GM12878 (cell line): Measurements from ENCODE around the gene FOSL1. TPM values are rescaled to one million over a fixed set of nuclear protein-coding genes. Genes with fewer than 3 reads are reported as not detected.

Experiments used
- ATAC-seq: fragments of 200-7000 bp; cut with Tn5 transposase; 3 replicates; pipeline ENCODE4 v1.9.1; 2020; ENCODE audit warnings: mild to moderate bottlenecking, moderate library complexity
- BruUV-seq: library from RNA; stranded (reverse); fragments of 400-500 nt; replicated peaks from 2 replicates; lab custom pipeline; 2021; lab: Mats Ljungman, UMichigan
- CTCF ChIA-PET: fragments of 300-600 bp; sonication (Branson Sonifier 250); formaldehyde crosslinking; extraction: SDS; loops from one replicate; lab custom pipeline; 2021; ENCODE audit warnings: inconsistent platforms; lab: Yijun Ruan, JAX
- POLR2A ChIA-PET: fragments of 350-600 bp; formaldehyde crosslinking; extraction: SDS; loops from one replicate; lab custom pipeline; 2021; ENCODE audit warnings: inconsistent platforms; lab: Charles Lee
- RAD21 ChIA-PET: fragments of 300-600 bp; sonication (Branson Sonifier 250); formaldehyde crosslinking; loops from one replicate; lab custom pipeline; 2023; ENCODE audit warnings: antibody characterized with exemption; ENCODE audit not compliant: unreplicated experiment; lab: Charles Lee
- SMC1A ChIA-PET: fragments of 300-600 bp; sonication (Branson Sonifier 250); formaldehyde crosslinking; loops from one replicate; lab custom pipeline; 2023; ENCODE audit not compliant: unreplicated experiment, uncharacterized antibody; lab: Charles Lee
- DNase-seq: peaks from one replicate; pipeline ENCODE4 v3.0.0-alpha.2; 2011; ENCODE audit warnings: low read depth, low spot score
- FAIRE-seq: peaks from 3 replicates; lab custom pipeline; 2011; peaks lifted over from hg19 to GRCh38; lab: Jason Lieb, UNC
- H2AFZ ChIP-seq: 2 replicates; pipeline ENCODE4 v1.6.0; 2011; ENCODE audit warnings: low read depth, low read length, control low read depth; ENCODE audit not compliant: control insufficient read depth
- H3K27ac ChIP-seq: 2 replicates; pipeline ENCODE4 v1.5.1; 2011; ENCODE audit warnings: control low read depth; ENCODE audit not compliant: control insufficient read depth, insufficient read depth
- H3K27me3 ChIP-seq, 2 experiments: replicated peaks in 1 of 2; 2 replicates each; pipeline versions ENCODE4 v1.6.0 to v1.6.1; 2011; ENCODE audit warnings: low read length in 1 of 2; ENCODE audit not compliant: control insufficient read depth in 2 of 2, insufficient read depth in 2 of 2
- H3K36me3 ChIP-seq, 2 experiments: 2 replicates each; pipeline ENCODE4 v1.5.1; 2011; ENCODE audit warnings: low read length in 1 of 2; ENCODE audit not compliant: control insufficient read depth in 2 of 2, insufficient read depth in 2 of 2
- H3K4me1 ChIP-seq: 2 replicates; pipeline ENCODE4 v1.6.1; 2011; ENCODE audit warnings: mild to moderate bottlenecking, low read length, moderate library complexity, mixed read lengths; ENCODE audit not compliant: control insufficient read depth, insufficient read depth
- H3K4me2 ChIP-seq: 2 replicates; pipeline ENCODE4 v1.6.0; 2011; ENCODE audit warnings: control low read depth; ENCODE audit not compliant: control insufficient read depth, insufficient read depth
- H3K4me3 ChIP-seq: fragments of 200-600 bp; sonication (generic); 2 replicates; pipeline ENCODE4 v1.5.1; 2016
- H3K79me2 ChIP-seq: 2 replicates; pipeline ENCODE4 v1.6.0; 2011; ENCODE audit warnings: low read length; ENCODE audit not compliant: control insufficient read depth, insufficient read depth
- H3K9ac ChIP-seq: 2 replicates; pipeline ENCODE4 v1.8.0; 2011; ENCODE audit warnings: low read length, control low read depth, mixed read lengths; ENCODE audit not compliant: control insufficient read depth, insufficient read depth
- H3K9me3 ChIP-seq: replicated peaks from 3 replicates; pipeline ENCODE4 v1.5.1; 2011; ENCODE audit warnings: mild to moderate bottlenecking, low read length; ENCODE audit not compliant: control insufficient read depth, insufficient read depth
- H4K20me1 ChIP-seq: 2 replicates; pipeline ENCODE4 v1.6.0; 2011; ENCODE audit not compliant: control insufficient read depth, insufficient read depth
- ETV6 ChIP-seq, 2 experiments: fragments of 450-650 bp in 1 of 2; IDR thresholded peaks in 1 of 2; conservative IDR thresholded peaks in 1 of 2; 2 replicates each; pipeline ENCODE4 v1.6.1; 2014; ENCODE audit warnings: antibody characterized with exemption in 1 of 2, borderline replicate concordance in 1 of 2, low read depth in 1 of 2, mild to moderate bottlenecking in 1 of 2, moderate library complexity in 1 of 2
- JUND ChIP-seq: IDR thresholded peaks from 2 replicates; pipeline ENCODE4 v1.6.1; 2012; ENCODE audit warnings: low read depth, mild to moderate bottlenecking, low read length, improper control_type of control experiment, moderate library complexity
- KDM1A ChIP-seq: fragments of 200-600 bp; sonication (generic); IDR thresholded peaks from 2 replicates; pipeline ENCODE4 v1.6.1; 2016; ENCODE audit warnings: borderline replicate concordance
- LARP7 ChIP-seq: fragments of 450-650 bp; IDR thresholded peaks from 2 replicates; pipeline ENCODE4 v1.6.1; 2017; ENCODE audit warnings: mild to moderate bottlenecking
- SMAD5 ChIP-seq: IDR thresholded peaks from 2 replicates; pipeline ENCODE4 v1.6.1; 2016; ENCODE audit warnings: antibody characterized with exemption, low read depth
- SP1 ChIP-seq: IDR thresholded peaks from one replicate; pipeline ENCODE4 v1.6.1; 2011; ENCODE audit warnings: low read depth, low read length
- TAF1 ChIP-seq: IDR thresholded peaks from 2 replicates; pipeline ENCODE4 v1.6.1; 2011; ENCODE audit warnings: mild to moderate bottlenecking, low read depth, low read length, borderline replicate concordance
- YBX1 ChIP-seq: fragments of 450-650 bp; IDR thresholded peaks from 2 replicates; pipeline ENCODE4 v1.6.1; 2016; ENCODE audit warnings: antibody characterized with exemption
- WGBS: methylation state at CpG from one replicate; pipeline ENCODE4 v1.1.6; 2016; ENCODE audit warnings: low lambda C conversion rate; ENCODE audit not compliant: insufficient replicate concordance, insufficient coverage; ENCODE audit errors: missing lambda C conversion rate; 5-methylcytosine and 5-hydroxymethylcytosine counted together
- in situ Hi-C: fragments of 300-500 bp; cut with MboI; formaldehyde crosslinking; loops from 9 replicates; pipeline ENCODE4 v1.14.3; 2018; ENCODE audit warnings: mixed read lengths
- intact Hi-C: fragments of 100-400 bp; cut with micrococcal nuclease; formaldehyde crosslinking; loops from one replicate; pipeline ENCODE4 v1.14.2; 2022; ENCODE audit not compliant: unreplicated experiment
- polyA plus RNA-seq, 11 experiments: library from polyadenylated mRNA; depleted of rRNA in 4 of 11; unstranded in 6 of 11; stranded (reverse) in 5 of 11; fragments of >200 nt; fragmentation: Nextera tagmentation in 4 of 11; fragmentation: Illumina TruSeq in 1 of 11; extraction: Ambion mirVana in 4 of 11; extraction: Trizol in 1 of 11; gene quantifications; 1 replicate in 1 of 11; 2 replicates in 10 of 11; pipeline versions ENCODE4 v1.2.1 to v1.2.3, GENCODE V29; 2011 to 2016; ENCODE audit warnings: inconsistent platforms in 2 of 11, missing spikeins in 2 of 11, low read depth in 1 of 11
- total RNA-seq, 4 experiments: library from RNA; depleted of rRNA in 3 of 4; stranded (reverse); fragments of >200 nt in 3 of 4; fragmentation: Illumina TruSeq in 1 of 4; extraction: Trizol in 1 of 4; gene quantifications; 2 replicates each; pipeline versions ENCODE4 v1.2.1 to v1.2.3, GENCODE V29; 2013 to 2021
- TF ChIP-seq, protein P1 (sequence below): IDR thresholded peaks from 2 replicates; pipeline ENCODE4 v1.6.1; 2011; ENCODE audit warnings: borderline replicate concordance, low read depth, mild to moderate bottlenecking, moderate library complexity, low read length; ENCODE audit not compliant: insufficient read depth, poor library complexity, severe bottlenecking
- TF ChIP-seq, protein P2 (sequence below): IDR thresholded peaks from 2 replicates; pipeline ENCODE4 v1.6.1; 2012; ENCODE audit warnings: low read depth, low read length, improper control_type of control experiment
- TF ChIP-seq, protein P3 (sequence below): fragments of 450-650 bp; IDR thresholded peaks from 2 replicates; pipeline ENCODE4 v1.6.1; 2016; ENCODE audit warnings: mild to moderate bottlenecking
- TF ChIP-seq, protein P4 (sequence below): IDR thresholded peaks from 2 replicates; pipeline ENCODE4 v1.6.1; 2011; ENCODE audit warnings: mild to moderate bottlenecking, low read depth, low read length, moderate library complexity; ENCODE audit not compliant: insufficient replicate concordance

The FOSL1 gene
- total and polyA plus RNA-seq, 10 of the 15 experiments (the other 5 are each of a cell fraction or from before 2014, with no cell fraction given): 0.82 to 5.4 (median 2.1) TPM

DNA sequence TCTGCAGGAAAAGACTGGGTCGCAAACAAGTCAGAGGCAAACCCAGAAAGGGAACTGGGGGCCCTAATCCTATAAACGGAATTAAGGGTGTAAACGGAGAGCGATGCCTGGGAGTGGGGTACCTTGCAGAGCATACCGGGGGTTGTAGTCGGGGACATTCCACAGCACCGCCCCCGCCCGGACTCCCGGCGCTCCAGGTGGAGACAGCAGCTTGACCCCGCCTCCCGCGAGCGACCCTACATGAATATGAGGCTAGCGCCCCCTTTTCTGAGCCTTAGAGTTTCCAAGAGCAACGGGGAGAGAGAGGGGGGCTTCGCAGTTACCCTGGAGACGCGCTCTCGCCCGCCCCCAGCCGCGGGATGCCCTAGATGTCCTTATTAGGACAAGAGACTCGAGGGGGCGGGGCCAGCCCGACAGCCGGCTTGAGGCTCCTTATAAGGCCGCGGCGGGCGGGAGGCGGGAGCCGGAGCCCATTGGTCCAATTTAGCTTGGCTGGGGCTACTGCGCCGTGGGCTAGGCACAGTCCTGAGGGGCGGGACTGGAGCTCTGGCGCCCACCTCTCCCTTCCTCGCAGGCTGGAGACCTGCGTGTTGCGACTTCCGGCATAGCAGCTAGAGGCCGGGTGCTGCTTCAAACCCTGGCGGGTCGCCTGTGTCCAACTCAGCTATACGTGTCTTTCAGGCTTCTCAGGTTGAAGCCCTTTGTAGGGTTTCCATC, 40.9 kb downstream of the FOSL1 start:
- ATAC-seq (peak; percentile 78), FAIRE-seq (peak; percentile 90), DNase-seq (peak; percentile 90)
- Histone ChIP-seq H3K4me3 (peak overlapping the region; percentile 85), H3K79me2 (peaks cover 62% of the 10 kb centered on the region), H3K36me3 (peaks cover 29 to 35% of the 10 kb centered on the region in 2 experiments), H3K9me3 (no peaks in the 10 kb centered on the region), H3K9ac (peak overlapping the region; percentile 97), H3K27ac (peak overlapping the region; percentile 100), H4K20me1 (peaks cover 14% of the 10 kb centered on the region), H3K27me3 (no peaks in the 10 kb centered on the region), H3K4me1 (peaks cover 25% of the 10 kb centered on the region), H2AFZ (peak overlapping the region; percentile 74), H3K4me2 (peak overlapping the region; percentile 99)
- intact Hi-C loops: loop anchor here (2.0 to 5.0 kb wide), 2 partner anchors 30 to 193 kb away; partner anchors contain the start of genes FIBP and SF3B2
- RAD21 ChIA-PET: interaction anchor here (0.6 to 5.0 kb wide), 22 partner anchors 12 to 276 kb away, joined by 3 to 76 read pairs (median 4); partner anchors contain the start of genes BANF1, CCDC85B, EIF1AD and FIBP
- BruUV-seq: no TSS peak
- CTCF ChIA-PET: interaction anchor here (0.9 to 5.7 kb wide), 30 partner anchors 9 to 289 kb away, joined by 3 to 146 read pairs (median 4); partner anchors contain the start of genes CCDC85B, CTSW, EFEMP2 and FIBP
- SMC1A ChIA-PET: interaction anchor here (0.8 to 4.3 kb wide), 14 partner anchors 10 to 204 kb away, joined by 3 to 52 read pairs (median 5); partner anchors contain the start of genes CCDC85B, FIBP, KAT5 and SF3B2
- 1% methylated on average over 39 of the region's 46 CpGs for WGBS
- POLR2A ChIA-PET: interaction anchor here (0.5 to 5.6 kb wide), 25 partner anchors 11 to 276 kb away, joined by 3 to 155 read pairs (median 6); partner anchors contain the start of genes BANF1, CCDC85B, EFEMP2 and EIF1AD
- in situ Hi-C loops: loop anchor here (25.0 kb wide), 1 partner anchor 1622 kb away; the partner anchor contains the start of genes DNAJC4, FKBP2, NUDT22 and PPP1R14B
- no peak for TF ChIP-seq JUND
- no peak for TF ChIP-seq KDM1A
- TF ChIP-seq, protein P1, sequence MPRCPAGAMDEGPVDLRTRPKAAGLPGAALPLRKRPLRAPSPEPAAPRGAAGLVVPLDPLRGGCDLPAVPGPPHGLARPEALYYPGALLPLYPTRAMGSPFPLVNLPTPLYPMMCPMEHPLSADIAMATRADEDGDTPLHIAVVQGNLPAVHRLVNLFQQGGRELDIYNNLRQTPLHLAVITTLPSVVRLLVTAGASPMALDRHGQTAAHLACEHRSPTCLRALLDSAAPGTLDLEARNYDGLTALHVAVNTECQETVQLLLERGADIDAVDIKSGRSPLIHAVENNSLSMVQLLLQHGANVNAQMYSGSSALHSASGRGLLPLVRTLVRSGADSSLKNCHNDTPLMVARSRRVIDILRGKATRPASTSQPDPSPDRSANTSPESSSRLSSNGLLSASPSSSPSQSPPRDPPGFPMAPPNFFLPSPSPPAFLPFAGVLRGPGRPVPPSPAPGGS: no peak
- TF ChIP-seq, protein P2, sequence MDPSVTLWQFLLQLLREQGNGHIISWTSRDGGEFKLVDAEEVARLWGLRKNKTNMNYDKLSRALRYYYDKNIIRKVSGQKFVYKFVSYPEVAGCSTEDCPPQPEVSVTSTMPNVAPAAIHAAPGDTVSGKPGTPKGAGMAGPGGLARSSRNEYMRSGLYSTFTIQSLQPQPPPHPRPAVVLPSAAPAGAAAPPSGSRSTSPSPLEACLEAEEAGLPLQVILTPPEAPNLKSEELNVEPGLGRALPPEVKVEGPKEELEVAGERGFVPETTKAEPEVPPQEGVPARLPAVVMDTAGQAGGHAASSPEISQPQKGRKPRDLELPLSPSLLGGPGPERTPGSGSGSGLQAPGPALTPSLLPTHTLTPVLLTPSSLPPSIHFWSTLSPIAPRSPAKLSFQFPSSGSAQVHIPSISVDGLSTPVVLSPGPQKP: peak; percentile 74
- TF ChIP-seq, protein P3, sequence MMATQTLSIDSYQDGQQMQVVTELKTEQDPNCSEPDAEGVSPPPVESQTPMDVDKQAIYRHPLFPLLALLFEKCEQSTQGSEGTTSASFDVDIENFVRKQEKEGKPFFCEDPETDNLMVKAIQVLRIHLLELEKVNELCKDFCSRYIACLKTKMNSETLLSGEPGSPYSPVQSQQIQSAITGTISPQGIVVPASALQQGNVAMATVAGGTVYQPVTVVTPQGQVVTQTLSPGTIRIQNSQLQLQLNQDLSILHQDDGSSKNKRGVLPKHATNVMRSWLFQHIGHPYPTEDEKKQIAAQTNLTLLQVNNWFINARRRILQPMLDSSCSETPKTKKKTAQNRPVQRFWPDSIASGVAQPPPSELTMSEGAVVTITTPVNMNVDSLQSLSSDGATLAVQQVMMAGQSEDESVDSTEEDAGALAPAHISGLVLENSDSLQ: 0 out of 2 replicates have a peak, but pooled peaks have one; percentile 15
- TF ChIP-seq SP1: peak; percentile 69
- TF ChIP-seq YBX1: no peak
- peak; percentile 91 for TF ChIP-seq SMAD5
- TF ChIP-seq, protein P4, sequence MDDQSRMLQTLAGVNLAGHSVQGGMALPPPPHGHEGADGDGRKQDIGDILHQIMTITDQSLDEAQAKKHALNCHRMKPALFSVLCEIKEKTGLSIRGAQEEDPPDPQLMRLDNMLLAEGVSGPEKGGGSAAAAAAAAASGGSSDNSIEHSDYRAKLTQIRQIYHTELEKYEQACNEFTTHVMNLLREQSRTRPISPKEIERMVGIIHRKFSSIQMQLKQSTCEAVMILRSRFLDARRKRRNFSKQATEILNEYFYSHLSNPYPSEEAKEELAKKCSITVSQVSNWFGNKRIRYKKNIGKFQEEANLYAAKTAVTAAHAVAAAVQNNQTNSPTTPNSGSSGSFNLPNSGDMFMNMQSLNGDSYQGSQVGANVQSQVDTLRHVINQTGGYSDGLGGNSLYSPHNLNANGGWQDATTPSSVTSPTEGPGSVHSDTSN: peak; percentile 3
- peak; percentile 97 for TF ChIP-seq TAF1
- TF ChIP-seq ETV6 (conservative IDR thresholded peaks at IDR 0.05 in 1 of 2, IDR thresholded peaks at IDR 0.05 in 1 of 2; ENCODE audit: borderline replicate concordance in 1 of 2, low read depth in 1 of 2): no peak
- TF ChIP-seq LARP7: no peak; the same call in 1 of the 2 replicates
